ENCODE measurements around the gene FFAR2. TPM values are rescaled to one million over a fixed set of nuclear protein-coding genes. Genes with fewer than 3 reads are reported as not detected.
"Not testable (repeated sequence)": the region's sequence is repeated elsewhere in the genome, so short reads cannot be mapped to it uniquely, and the experiment has no call there.

FFAR2 gene
- total RNA-seq, 1 experiment from 2014 or later, result not detected

GRCh38 chr19:35471946-35472345 lies 23.9 kb downstream of the FFAR2 start:
- DNase-seq (no peak), ATAC-seq (no peak)
- H3K36me3 ChIP-seq (ENCODE audit: low read depth, low read length), result no peaks in the 10 kb centered on the region
- no peak overlapping the region for H3K4me2 ChIP-seq (ENCODE audit: low read length)
- no peak for TF ChIP-seq CTCF (conservative IDR thresholded peaks at IDR 0.05; ENCODE audit: low read depth, low read length)
- TF ChIP-seq EZH2 (IDR thresholded peaks at IDR 0.05; ENCODE audit: low read length, unreplicated experiment), result no peak
- TF ChIP-seq EZH2phosphoT487 (IDR thresholded peaks at IDR 0.05; ENCODE audit: borderline replicate concordance, low read length), result no peak
- no peak overlapping the region for H3K9ac ChIP-seq (ENCODE audit: low read length)
- BruUV-seq (replicated peaks), result no TSS peak
- H2AFZ ChIP-seq (ENCODE audit: low read length), result no peak overlapping the region
- CTCF ChIA-PET, result no interaction called here
- no peak overlapping the region for H3K4me3 ChIP-seq (ENCODE audit: low read length)
- no peaks in the 10 kb centered on the region for H3K9me3 ChIP-seq (ENCODE audit: low read length)
- H3K27me3 ChIP-seq (ENCODE audit: low read length), result 0 out of 2 replicates have a peak, but pooled peaks cover 6% of the 10 kb centered on the region
- H3K4me1 ChIP-seq (ENCODE audit: insufficient read depth, low read length), result no peaks in the 10 kb centered on the region
- intact Hi-C loops (cut with micrococcal nuclease), result no loop called here
- POLR2A ChIA-PET (ENCODE audit: unreplicated experiment), result no interaction called here
- no peaks in the 10 kb centered on the region for H4K20me1 ChIP-seq (ENCODE audit: low read length)
- H3F3A ChIP-seq (ENCODE audit: low read length, unreplicated experiment), result no peaks in the 10 kb centered on the region
- no peak overlapping the region for H3K27ac ChIP-seq (ENCODE audit: low read length)
- H3K9me2 ChIP-seq (replicated peaks; ENCODE audit: low read length), result no peaks in the 10 kb centered on the region
- no peaks in the 10 kb centered on the region for H3K79me2 ChIP-seq (ENCODE audit: low read length)

- no peak for DNase-seq
- TF ChIP-seq EZH2 (IDR thresholded peaks at IDR 0.05; ENCODE audit: low read length, unreplicated experiment) (no peak), EZH2phosphoT487 (IDR thresholded peaks at IDR 0.05; ENCODE audit: borderline replicate concordance, low read length) (no peak), CTCF (conservative IDR thresholded peaks at IDR 0.05; ENCODE audit: low read depth, low read length) (no peak)
- intact Hi-C loops (cut with micrococcal nuclease), result no loop called here
- no peak overlapping the region for H3K9ac ChIP-seq (ENCODE audit: low read length)
- H3K27ac ChIP-seq (ENCODE audit: low read length), result no peak overlapping the region
- H3K27me3 ChIP-seq (ENCODE audit: low read length), result no peaks in the 10 kb centered on the region
- no peak overlapping the region for H2AFZ ChIP-seq (ENCODE audit: low read length)
- no peaks in the 10 kb centered on the region for H4K20me1 ChIP-seq (ENCODE audit: low read length)
- BruUV-seq (replicated peaks), result no TSS peak
- H3K36me3 ChIP-seq (ENCODE audit: low read depth, low read length), result no peaks in the 10 kb centered on the region
- no peak overlapping the region for H3K4me2 ChIP-seq (ENCODE audit: low read length)
- H3K4me1 ChIP-seq (ENCODE audit: insufficient read depth, low read length), result no peaks in the 10 kb centered on the region
- CTCF ChIA-PET, result no interaction called here
- H3K4me3 ChIP-seq (ENCODE audit: low read length), result no peak overlapping the region
- POLR2A ChIA-PET (ENCODE audit: unreplicated experiment), result no interaction called here
- ATAC-seq, result no peak
- H3K9me2 ChIP-seq (replicated peaks; ENCODE audit: low read length), result no peaks in the 10 kb centered on the region
- no peaks in the 10 kb centered on the region for H3F3A ChIP-seq (ENCODE audit: low read length, unreplicated experiment)
- H3K79me2 ChIP-seq (ENCODE audit: low read length), result no peaks in the 10 kb centered on the region
- no peaks in the 10 kb centered on the region for H3K9me3 ChIP-seq (ENCODE audit: low read length)
Measured at GRCh38 chr19:35474104-35474503, 26.0 kb downstream of the FFAR2 start.

- H3K9ac ChIP-seq (ENCODE audit: low read length); BruUV-seq (replicated peaks); H4K20me1 ChIP-seq (ENCODE audit: low read length); H3F3A ChIP-seq (ENCODE audit: low read length, unreplicated experiment); POLR2A ChIA-PET (ENCODE audit: unreplicated experiment); intact Hi-C loops (cut with micrococcal nuclease); H3K79me2 ChIP-seq (ENCODE audit: low read length); H3K4me2 ChIP-seq (ENCODE audit: low read length); DNase-seq; H3K27me3 ChIP-seq (ENCODE audit: low read length); H3K27ac ChIP-seq (ENCODE audit: low read length); H2AFZ ChIP-seq (ENCODE audit: low read length); CTCF ChIA-PET; H3K9me2 ChIP-seq (replicated peaks; ENCODE audit: low read length); H3K4me1 ChIP-seq (ENCODE audit: insufficient read depth, low read length); H3K9me3 ChIP-seq (ENCODE audit: low read length); ATAC-seq; H3K36me3 ChIP-seq (ENCODE audit: low read depth, low read length); H3K4me3 ChIP-seq (ENCODE audit: low read length): not testable (repeated sequence)
Measured at GRCh38 chr19:35474594-35474993, 26.5 kb downstream of the FFAR2 start.

Measured in PC-3 (cell line).